OCI-LY1 (cell line): ENCODE results near the gene KIF13A.

Experiments
- CTCF ChIP-seq: fragments of 200-600 bp; sonication (generic), shearing (Covaris generic); IDR thresholded peaks from 2 replicates; pipeline ENCODE4 v1.5.1; 2017; ENCODE audit warnings: mild to moderate bottlenecking, antibody characterized with exemption, low read length, moderate library complexity, mixed read lengths
- EZH2 ChIP-seq: fragments of 200-600 bp; sonication (generic), shearing (Covaris generic); IDR thresholded peaks from 2 replicates; pipeline ENCODE4 v1.8.0; 2017; ENCODE audit warnings: borderline replicate concordance, mixed run types, mild to moderate bottlenecking, antibody characterized with exemption, low read length, moderate library complexity, mixed read lengths

- TF ChIP-seq CTCF (no peak), EZH2 (no peak)
These were observed 258.0 kb downstream of the KIF13A start for GRCh38 chr6:17729223-17730077.
